HepG2 (cell line): ENCODE results near the gene PRH2. TPM values are rescaled to one million over a fixed set of nuclear protein-coding genes. Genes with fewer than 3 reads are reported as not detected.

Experiments
- CHCHD3 ChIP-seq: sonication (generic); formaldehyde crosslinking; IDR thresholded peaks from 2 replicates; pipeline ENCODE4 v1.8.0; 2022; ENCODE audit warnings: mild to moderate bottlenecking, missing genetic modification reagents, moderate library complexity
- CHD4 ChIP-seq: fragments of 200-600 bp; sonication (generic); IDR thresholded peaks from 2 replicates; pipeline ENCODE4 v1.7.0; 2017; ENCODE audit warnings: mild to moderate bottlenecking, low read length, borderline replicate concordance
- FOXA1 ChIP-seq, 2 experiments: fragments of 450-650 bp in 1 of 2; sonication (generic) in 1 of 2; formaldehyde crosslinking in 1 of 2; IDR thresholded peaks; 2 replicates each; pipeline versions ENCODE4 v1.4.0 to v1.6.1; 2016 to 2020; ENCODE audit warnings: missing genetic modification reagents in 1 of 2
- FOXK1 ChIP-seq: sonication (generic); formaldehyde crosslinking; IDR thresholded peaks from 2 replicates; pipeline ENCODE4 v1.4.0; 2020; ENCODE audit warnings: low read depth, missing genetic modification reagents, borderline replicate concordance
- GABPA ChIP-seq, 2 experiments: IDR thresholded peaks; 2 replicates each; pipeline ENCODE4 v1.6.1; 2011 to 2016; ENCODE audit warnings: low read depth in 2 of 2, low read length in 1 of 2, missing biosample characterization in 1 of 2, missing genetic modification characterization in 1 of 2
- HMG20B ChIP-seq: conservative IDR thresholded peaks from 2 replicates; pipeline ENCODE4 v1.6.1; 2016; ENCODE audit warnings: missing genetic modification reagents, missing compliant biosample characterization
- HNF4G ChIP-seq, 2 experiments: sonication (generic) in 1 of 2; formaldehyde crosslinking in 1 of 2; IDR thresholded peaks; 2 replicates each; pipeline versions ENCODE4 v1.4.0 to v1.6.1; 2011 to 2020; ENCODE audit warnings: borderline replicate concordance in 2 of 2, low read depth in 2 of 2, mild to moderate bottlenecking in 2 of 2, low read length in 1 of 2, missing genetic modification reagents in 1 of 2, moderate library complexity in 1 of 2
- IKZF4 ChIP-seq: sonication (generic); formaldehyde crosslinking; IDR thresholded peaks from 2 replicates; pipeline ENCODE4 v1.5.1; 2020; ENCODE audit warnings: borderline replicate concordance, mild to moderate bottlenecking, low read depth, missing genetic modification reagents; ENCODE audit errors: not compliant biosample characterization
- KLF11 ChIP-seq: IDR thresholded peaks from 2 replicates; pipeline ENCODE4 v1.6.1; 2016; ENCODE audit warnings: missing compliant biosample characterization
- MYNN ChIP-seq: sonication (generic); formaldehyde crosslinking; IDR thresholded peaks from 2 replicates; pipeline ENCODE4 v1.4.0; 2020; ENCODE audit warnings: mild to moderate bottlenecking, low read depth, missing genetic modification reagents
- NFRKB ChIP-seq: fragments of 450-650 bp; IDR thresholded peaks from 2 replicates; pipeline ENCODE4 v1.6.1; 2017
- ONECUT2 ChIP-seq: sonication (generic); formaldehyde crosslinking; IDR thresholded peaks from 2 replicates; pipeline ENCODE4 v1.4.0; 2020; ENCODE audit warnings: missing genetic modification reagents
- POLR2AphosphoS5 ChIP-seq: IDR thresholded peaks from 2 replicates; pipeline ENCODE4 v1.6.1; 2012; ENCODE audit warnings: low read depth, low read length
- SMC3 ChIP-seq: IDR thresholded peaks from 2 replicates; pipeline ENCODE4 v1.6.1; 2011; ENCODE audit warnings: low read length, improper control_type of control experiment
- SP2 ChIP-seq: sonication (generic); formaldehyde crosslinking; IDR thresholded peaks from 2 replicates; pipeline ENCODE4 v1.5.1; 2020; ENCODE audit warnings: mild to moderate bottlenecking, missing genetic modification reagents
- SRY ChIP-seq: sonication (generic); formaldehyde crosslinking; IDR thresholded peaks from 2 replicates; pipeline ENCODE4 v1.8.0; 2022; ENCODE audit warnings: mild to moderate bottlenecking, missing genetic modification reagents
- TARDBP ChIP-seq: sonication (generic); formaldehyde crosslinking; IDR thresholded peaks from 2 replicates; pipeline ENCODE4 v1.8.0; 2022; ENCODE audit warnings: mild to moderate bottlenecking, missing genetic modification reagents
- ZFY ChIP-seq: sonication (generic); formaldehyde crosslinking; IDR thresholded peaks from 2 replicates; pipeline ENCODE4 v1.4.0; 2020; ENCODE audit warnings: missing genetic modification reagents
- ZNF17 ChIP-seq: sonication (generic); formaldehyde crosslinking; IDR thresholded peaks from 2 replicates; pipeline ENCODE4 v1.5.0; 2020; ENCODE audit warnings: mild to moderate bottlenecking, missing genetic modification reagents
- ZNF20 ChIP-seq: sonication (generic); formaldehyde crosslinking; IDR thresholded peaks from 2 replicates; pipeline ENCODE4 v1.4.0; 2020; ENCODE audit warnings: mild to moderate bottlenecking, moderate library complexity, missing genetic modification reagents
- ZNF205 ChIP-seq: IDR thresholded peaks from 2 replicates; pipeline ENCODE4 v1.6.1; 2018; ENCODE audit warnings: missing biosample characterization, missing genetic modification reagents
- ZNF331 ChIP-seq: sonication (generic); formaldehyde crosslinking; IDR thresholded peaks from 2 replicates; pipeline ENCODE4 v1.4.0; 2020; ENCODE audit warnings: missing genetic modification reagents
- ZNF337 ChIP-seq: sonication (generic); formaldehyde crosslinking; IDR thresholded peaks from 2 replicates; pipeline ENCODE4 v1.5.1; 2020; ENCODE audit warnings: missing genetic modification reagents, low read depth, mild to moderate bottlenecking, borderline replicate concordance
- ZNF552 ChIP-seq: sonication (generic); formaldehyde crosslinking; IDR thresholded peaks from 2 replicates; pipeline ENCODE4 v1.9.0; 2022; ENCODE audit warnings: missing genetic modification reagents, mild to moderate bottlenecking, borderline replicate concordance
- polyA plus RNA-seq, 8 experiments: library from polyadenylated mRNA; depleted of rRNA in 3 of 8; stranded (reverse) in 7 of 8; unstranded in 1 of 8; fragments of >200 nt; fragmentation: Illumina TruSeq in 4 of 8; extraction: Trizol in 4 of 8; gene quantifications; 2 replicates each; pipeline versions ENCODE4 v1.2.1 to v1.2.3, GENCODE V29; 2011 to 2016; ENCODE audit warnings: low read depth in 4 of 8, missing spikeins in 1 of 8, mixed read lengths in 1 of 8; ENCODE audit not compliant: insufficient read depth in 1 of 8
- total RNA-seq, 5 experiments: library from RNA; depleted of rRNA; stranded (reverse); fragments of >200 nt; fragmentation: Illumina TruSeq; extraction: Trizol; gene quantifications; 2 replicates each; pipeline ENCODE4 v1.2.3, GENCODE V29; 2016; ENCODE audit warnings: low read depth in 1 of 5
- TF ChIP-seq, protein P1 (sequence below): sonication (generic); formaldehyde crosslinking; IDR thresholded peaks from 2 replicates; pipeline ENCODE4 v1.5.0; 2020; ENCODE audit warnings: missing genetic modification reagents
- TF ChIP-seq, protein P2 (sequence below): sonication (generic); formaldehyde crosslinking; IDR thresholded peaks from 2 replicates; pipeline ENCODE4 v1.4.0; 2020; ENCODE audit warnings: mild to moderate bottlenecking, missing genetic modification reagents
- TF ChIP-seq, protein P3 (sequence below): sonication (generic); formaldehyde crosslinking; IDR thresholded peaks from 2 replicates; pipeline ENCODE4; 2020; ENCODE audit warnings: missing genetic modification reagents, mild to moderate bottlenecking, borderline replicate concordance
- TF ChIP-seq, protein P4 (sequence below): sonication (generic); formaldehyde crosslinking; IDR thresholded peaks from 2 replicates; pipeline ENCODE4 v1.4.0; 2020; ENCODE audit warnings: mild to moderate bottlenecking, low read depth, missing genetic modification reagents

The PRH2 gene
- total and polyA plus RNA-seq, 2 of the 13 experiments (the other 11 are each of a cell fraction or from before 2014, with no cell fraction given) = 0.24 to 0.48 TPM

DNA sequence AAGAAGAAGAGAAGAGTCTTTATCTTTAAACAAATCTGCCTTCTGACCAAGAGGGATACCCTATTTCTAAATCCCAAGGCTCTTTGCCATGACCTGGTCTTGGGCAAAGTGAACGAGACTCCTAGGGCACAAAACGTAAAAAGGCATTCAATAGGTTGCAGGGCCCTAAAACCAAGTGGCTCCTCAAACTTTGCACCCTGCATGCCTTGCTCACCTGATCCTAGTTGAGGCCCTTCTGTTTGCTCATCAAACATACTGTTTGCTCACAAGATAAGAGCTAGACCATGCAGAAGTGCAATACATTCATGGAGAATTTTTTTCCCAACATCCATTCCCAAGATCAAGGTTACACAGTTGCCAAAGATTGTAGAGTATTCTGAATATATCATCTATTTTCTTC is 37.1 kb upstream of the PRH2 start (continued):
- TF ChIP-seq, protein P1, sequence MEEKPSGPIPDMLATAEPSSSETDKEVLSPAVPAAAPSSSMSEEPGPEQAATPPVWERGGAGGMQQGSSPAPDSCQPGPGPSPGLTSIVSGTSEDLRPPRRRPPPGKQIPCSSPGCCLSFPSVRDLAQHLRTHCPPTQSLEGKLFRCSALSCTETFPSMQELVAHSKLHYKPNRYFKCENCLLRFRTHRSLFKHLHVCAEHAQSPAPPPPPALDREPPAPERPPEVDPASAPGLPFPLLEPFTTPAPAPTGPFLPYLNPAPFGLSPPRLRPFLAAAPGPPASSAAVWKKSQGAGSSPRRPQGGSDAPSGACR (CRISPR knock-in tag) = peak; percentile 82; the same call in 1 of the 2 replicates
- peak; percentile 77 for TF ChIP-seq FOXA1 (IDR thresholded peaks at IDR 0.05)
- TF ChIP-seq FOXA1 (CRISPR knock-in tag; IDR thresholded peaks at IDR 0.05) = peak; percentile 99
- TF ChIP-seq ZNF552 = no peak
- no peak for TF ChIP-seq ZNF17 (CRISPR knock-in tag)
- TF ChIP-seq, protein P2, sequence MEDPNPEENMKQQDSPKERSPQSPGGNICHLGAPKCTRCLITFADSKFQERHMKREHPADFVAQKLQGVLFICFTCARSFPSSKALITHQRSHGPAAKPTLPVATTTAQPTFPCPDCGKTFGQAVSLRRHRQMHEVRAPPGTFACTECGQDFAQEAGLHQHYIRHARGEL = no peak
- peak; percentile 92 for TF ChIP-seq FOXK1 (CRISPR knock-in tag)
- TF ChIP-seq MYNN (CRISPR knock-in tag) = no peak
- peak; percentile 39; the same call in 1 of the 2 replicates for TF ChIP-seq ZFY
- TF ChIP-seq GABPA (IDR thresholded peaks at IDR 0.05; ENCODE audit: low read depth, low read length) = no peak
- TF ChIP-seq GABPA (CRISPR knock-in tag; IDR thresholded peaks at IDR 0.05; ENCODE audit: low read depth) = peak; percentile 53; the same call in 1 of the 2 replicates
- peak; percentile 4; the same call in 1 of the 2 replicates for TF ChIP-seq SMC3
- peak; percentile 94 for TF ChIP-seq ZNF205 (CRISPR knock-in tag)
- TF ChIP-seq, protein P3, sequence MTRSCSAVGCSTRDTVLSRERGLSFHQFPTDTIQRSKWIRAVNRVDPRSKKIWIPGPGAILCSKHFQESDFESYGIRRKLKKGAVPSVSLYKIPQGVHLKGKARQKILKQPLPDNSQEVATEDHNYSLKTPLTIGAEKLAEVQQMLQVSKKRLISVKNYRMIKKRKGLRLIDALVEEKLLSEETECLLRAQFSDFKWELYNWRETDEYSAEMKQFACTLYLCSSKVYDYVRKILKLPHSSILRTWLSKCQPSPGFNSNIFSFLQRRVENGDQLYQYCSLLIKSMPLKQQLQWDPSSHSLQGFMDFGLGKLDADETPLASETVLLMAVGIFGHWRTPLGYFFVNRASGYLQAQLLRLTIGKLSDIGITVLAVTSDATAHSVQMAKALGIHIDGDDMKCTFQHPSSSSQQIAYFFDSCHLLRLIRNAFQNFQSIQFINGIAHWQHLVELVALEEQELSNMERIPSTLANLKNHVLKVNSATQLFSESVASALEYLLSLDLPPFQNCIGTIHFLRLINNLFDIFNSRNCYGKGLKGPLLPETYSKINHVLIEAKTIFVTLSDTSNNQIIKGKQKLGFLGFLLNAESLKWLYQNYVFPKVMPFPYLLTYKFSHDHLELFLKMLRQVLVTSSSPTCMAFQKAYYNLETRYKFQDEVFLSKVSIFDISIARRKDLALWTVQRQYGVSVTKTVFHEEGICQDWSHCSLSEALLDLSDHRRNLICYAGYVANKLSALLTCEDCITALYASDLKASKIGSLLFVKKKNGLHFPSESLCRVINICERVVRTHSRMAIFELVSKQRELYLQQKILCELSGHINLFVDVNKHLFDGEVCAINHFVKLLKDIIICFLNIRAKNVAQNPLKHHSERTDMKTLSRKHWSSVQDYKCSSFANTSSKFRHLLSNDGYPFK = no peak
- peak; percentile 83; the same call in 1 of the 2 replicates for TF ChIP-seq KLF11 (CRISPR knock-in tag)
- TF ChIP-seq ZNF331 = peak; percentile 98
- peak; percentile 97 for TF ChIP-seq TARDBP (CRISPR knock-in tag)
- TF ChIP-seq IKZF4 (CRISPR knock-in tag) = no peak
- TF ChIP-seq, protein P4, sequence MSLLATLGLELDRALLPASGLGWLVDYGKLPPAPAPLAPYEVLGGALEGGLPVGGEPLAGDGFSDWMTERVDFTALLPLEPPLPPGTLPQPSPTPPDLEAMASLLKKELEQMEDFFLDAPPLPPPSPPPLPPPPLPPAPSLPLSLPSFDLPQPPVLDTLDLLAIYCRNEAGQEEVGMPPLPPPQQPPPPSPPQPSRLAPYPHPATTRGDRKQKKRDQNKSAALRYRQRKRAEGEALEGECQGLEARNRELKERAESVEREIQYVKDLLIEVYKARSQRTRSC (CRISPR knock-in tag) = no peak
- no peak for TF ChIP-seq NFRKB
- TF ChIP-seq POLR2AphosphoS5 = peak; percentile 35; the same call in 1 of the 2 replicates
- TF ChIP-seq SP2 (CRISPR knock-in tag) = no peak
- TF ChIP-seq CHD4 = no peak
- TF ChIP-seq SRY = no peak
- TF ChIP-seq ZNF337 (CRISPR knock-in tag) = no peak; the same call in 1 of the 2 replicates
- TF ChIP-seq HNF4G (IDR thresholded peaks at IDR 0.05; ENCODE audit: borderline replicate concordance, low read depth, low read length) = peak; percentile 99
- peak; percentile 95; the same call in 1 of the 2 replicates for TF ChIP-seq HNF4G (CRISPR knock-in tag; IDR thresholded peaks at IDR 0.05; ENCODE audit: borderline replicate concordance, low read depth)
- TF ChIP-seq HMG20B (CRISPR knock-in tag) = peak; percentile 91
- peak; percentile 28; the same call in 1 of the 2 replicates for TF ChIP-seq ONECUT2 (CRISPR knock-in tag)
- TF ChIP-seq ZNF20 (CRISPR knock-in tag) = no peak
- no peak for TF ChIP-seq CHCHD3 (CRISPR knock-in tag)
